Muscle layer of duodenum (tissue), 2 donors: ENCODE results near the gene TBCD.
A peak's percentile ranks its signal among the peaks of the same experiment; 100 is the strongest.

Experiments
- H3K27ac ChIP-seq: one replicate; pipeline ENCODE4 v1.7.0; 2013; ENCODE audit warnings: mild to moderate bottlenecking, low read length
- H3K27me3 ChIP-seq: one replicate; pipeline ENCODE4 v1.7.0; 2013; ENCODE audit warnings: low read depth, mild to moderate bottlenecking, control low read depth, low read length
- H3K36me3 ChIP-seq, 2 donors: one replicate each; pipeline ENCODE4 v1.7.0; 2013; ENCODE audit warnings: low read length in 2 of 2, control low read depth in 1 of 2, mild to moderate bottlenecking in 1 of 2; ENCODE audit not compliant: insufficient read depth in 2 of 2, control insufficient read depth in 1 of 2
- H3K4me1 ChIP-seq, 2 donors: one replicate each; pipeline ENCODE4 v1.7.0; 2013; ENCODE audit warnings: low read length in 2 of 2, mild to moderate bottlenecking in 2 of 2, control low read depth in 1 of 2, moderate library complexity in 1 of 2; ENCODE audit not compliant: insufficient read depth in 2 of 2, control insufficient read depth in 1 of 2
- H3K4me3 ChIP-seq, 2 donors: one replicate each; pipeline ENCODE4 v1.7.0; 2013; ENCODE audit warnings: low read length in 2 of 2, low read depth in 1 of 2, mild to moderate bottlenecking in 1 of 2
- H3K9me3 ChIP-seq, 2 donors: one replicate each; pipeline ENCODE4 v1.7.0; 2013; ENCODE audit warnings: low read length in 2 of 2, control low read depth in 1 of 2, mild to moderate bottlenecking in 1 of 2; ENCODE audit not compliant: control insufficient read depth in 1 of 2
- donor health status: healthy.

TBCD gene

DNA sequence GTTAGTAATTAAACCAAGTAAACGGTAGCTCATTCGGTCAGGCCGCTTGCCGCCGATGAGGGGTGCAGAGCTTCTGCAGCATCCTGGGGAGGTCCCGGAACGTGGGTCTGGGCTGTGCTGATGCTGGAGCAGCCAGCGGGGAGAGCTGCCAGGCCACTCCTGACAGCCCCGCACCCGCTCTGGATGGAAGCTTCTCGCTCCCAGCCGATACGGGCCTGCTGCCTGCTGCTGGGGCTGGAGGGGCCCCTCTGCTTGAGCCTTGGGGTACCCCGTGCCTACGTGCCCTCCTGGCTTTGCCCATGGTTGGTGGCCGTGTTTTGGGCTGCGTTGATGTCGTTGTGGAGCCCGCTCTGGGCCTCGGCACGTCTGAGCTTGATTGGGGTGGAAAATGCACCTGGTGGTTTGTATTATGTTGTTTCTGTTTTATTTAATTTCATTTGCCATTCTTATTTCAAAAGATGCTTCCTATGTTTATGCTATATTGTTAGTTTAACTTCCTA lies 129.5 kb downstream of the TBCD start:
- H3K27ac ChIP-seq = peak overlapping the region; percentile 31
- peak overlapping the region in 1 of 2 donors; percentile 6 for H3K4me3 ChIP-seq
- H3K4me1 ChIP-seq = peaks cover 10 to 20% of the 10 kb centered on the region in 2 donors
- no peaks in the 10 kb centered on the region for H3K9me3 ChIP-seq
- peaks cover 0 to 3% of the 10 kb centered on the region in 2 donors for H3K36me3 ChIP-seq
- H3K27me3 ChIP-seq = no peaks in the 10 kb centered on the region

DNA sequence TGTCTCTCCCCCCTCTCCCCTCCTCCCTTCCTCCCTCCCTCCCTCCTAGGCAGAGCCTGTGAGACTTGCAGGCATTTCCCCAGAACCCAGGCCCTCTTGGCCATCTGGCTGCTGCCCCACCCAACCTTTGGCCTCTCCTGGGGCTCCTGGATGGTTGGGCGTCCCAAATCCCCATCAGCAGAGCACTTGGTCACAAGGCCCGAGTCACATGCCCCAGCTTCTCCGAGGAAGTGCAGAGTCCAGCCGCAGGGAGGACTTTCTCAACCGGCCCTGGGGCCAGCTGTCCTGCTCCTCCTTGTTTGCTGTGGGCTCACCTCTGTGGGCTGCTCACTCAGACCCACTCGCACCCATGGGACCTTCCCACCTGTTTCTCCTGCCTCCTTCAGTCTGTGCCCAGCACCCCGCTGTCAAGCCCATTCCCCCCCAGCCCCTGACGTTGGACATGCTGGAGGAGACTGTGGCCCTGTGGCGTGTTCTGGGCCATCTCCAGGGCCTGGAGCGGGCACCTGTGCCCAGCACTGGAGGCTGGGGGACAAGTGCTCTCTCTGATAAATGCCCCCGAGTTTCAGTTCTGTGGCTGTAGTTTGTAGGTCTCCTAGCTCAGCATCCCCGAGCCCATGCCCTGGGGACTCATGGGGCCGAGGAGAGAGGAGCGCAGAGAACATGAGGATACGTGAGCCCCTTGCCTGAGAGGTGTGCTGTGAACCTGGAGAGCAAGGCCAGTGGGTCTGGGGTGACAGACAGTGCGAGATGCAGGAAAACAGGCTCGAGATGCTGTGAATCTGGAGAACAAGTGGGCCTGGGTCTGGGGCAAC lies 130.2 kb downstream of the TBCD start:
- Histone ChIP-seq H3K4me3 (no peak overlapping the region), H3K27ac (peak overlapping the region; percentile 54), H3K4me1 (peaks cover 10 to 18% of the 10 kb centered on the region in 2 donors)

DNA sequence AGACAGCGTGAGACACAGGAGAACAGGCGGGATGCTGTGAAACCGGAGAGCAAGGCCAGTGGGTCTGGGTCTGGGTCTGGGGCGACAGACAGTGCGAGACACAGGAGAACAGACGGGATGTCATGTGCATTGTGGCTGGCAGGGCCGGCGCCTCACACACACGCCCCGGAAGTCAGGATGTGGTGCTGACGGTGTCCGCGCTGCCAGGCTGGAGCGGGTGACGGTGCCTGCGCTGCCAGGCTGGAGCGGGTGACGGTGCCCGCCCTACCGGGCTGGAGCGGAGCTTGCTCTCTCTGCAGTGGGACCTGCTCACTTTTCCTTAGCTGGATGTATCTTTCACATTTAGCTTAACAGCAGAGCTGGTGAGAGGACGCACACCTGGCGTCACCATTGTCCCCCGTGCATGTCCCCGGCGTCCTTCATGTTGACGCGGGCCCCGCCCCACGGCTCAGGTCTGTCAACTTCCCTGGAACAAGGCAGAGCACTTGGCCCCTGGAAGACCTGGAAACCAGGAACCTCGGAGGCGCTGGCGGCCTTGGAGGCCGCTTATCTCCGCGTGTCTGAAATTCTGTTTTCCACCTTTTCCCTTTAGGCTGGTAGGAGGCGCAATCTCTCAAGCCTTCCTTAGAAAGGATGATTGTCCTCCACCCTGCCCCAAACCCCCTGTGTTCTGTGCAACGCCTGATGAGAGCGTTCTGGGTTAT lies 131.0 kb downstream of the TBCD start:
- H3K4me1 ChIP-seq = peaks cover 10 to 14% of the 10 kb centered on the region in 2 donors
- H3K9me3 ChIP-seq = no peaks in the 10 kb centered on the region
- no peaks in the 10 kb centered on the region for H3K27me3 ChIP-seq
- peak overlapping the region; percentile 54 for H3K27ac ChIP-seq
- H3K4me3 ChIP-seq = no peak overlapping the region
- H3K36me3 ChIP-seq = peaks cover 3 to 6% of the 10 kb centered on the region in 2 donors

More for the DNA sequence above, 130.2 kb downstream of the TBCD start:
- Histone ChIP-seq H3K9me3 (no peaks in the 10 kb centered on the region), H3K36me3 (peaks cover 2 to 3% of the 10 kb centered on the region in 2 donors), H3K27me3 (no peaks in the 10 kb centered on the region)

DNA sequence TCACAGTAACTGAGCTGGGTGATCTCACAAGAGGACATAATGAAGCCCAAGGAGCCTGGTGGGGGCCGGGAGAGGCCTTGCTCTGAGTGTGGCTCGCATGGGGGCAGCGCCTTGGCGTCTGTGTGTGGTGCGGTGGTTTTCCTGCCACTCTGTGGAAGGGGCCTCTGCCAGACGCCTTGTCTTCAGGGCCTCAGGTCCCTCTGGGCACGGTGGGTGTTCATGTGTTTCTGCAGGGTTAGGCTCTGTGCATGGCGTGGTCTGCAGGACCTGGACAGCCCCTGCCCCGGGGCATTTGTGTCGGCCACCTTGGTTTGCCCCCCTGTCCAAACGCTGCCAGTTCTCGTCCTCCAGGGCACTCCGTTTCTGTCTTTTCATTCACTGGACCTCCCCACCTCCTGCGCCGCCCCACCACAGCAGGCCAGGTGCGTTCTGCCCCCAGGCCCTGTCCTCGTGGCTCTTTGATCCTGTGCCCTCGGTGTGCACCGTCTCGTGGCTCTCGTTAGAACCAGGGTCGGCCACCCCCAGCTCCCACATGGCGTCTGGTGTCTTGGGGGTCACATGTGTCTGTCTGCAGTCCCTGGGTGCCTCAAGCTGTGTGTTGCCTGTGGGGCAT lies 131.7 kb downstream of the TBCD start:
- peaks cover 10 to 14% of the 10 kb centered on the region in 2 donors for H3K4me1 ChIP-seq
- no peaks in the 10 kb centered on the region for H3K9me3 ChIP-seq
- H3K27ac ChIP-seq = no peak overlapping the region
- H3K27me3 ChIP-seq = no peaks in the 10 kb centered on the region
- H3K4me3 ChIP-seq = no peak overlapping the region
- peaks cover 3 to 6% of the 10 kb centered on the region in 2 donors for H3K36me3 ChIP-seq

DNA sequence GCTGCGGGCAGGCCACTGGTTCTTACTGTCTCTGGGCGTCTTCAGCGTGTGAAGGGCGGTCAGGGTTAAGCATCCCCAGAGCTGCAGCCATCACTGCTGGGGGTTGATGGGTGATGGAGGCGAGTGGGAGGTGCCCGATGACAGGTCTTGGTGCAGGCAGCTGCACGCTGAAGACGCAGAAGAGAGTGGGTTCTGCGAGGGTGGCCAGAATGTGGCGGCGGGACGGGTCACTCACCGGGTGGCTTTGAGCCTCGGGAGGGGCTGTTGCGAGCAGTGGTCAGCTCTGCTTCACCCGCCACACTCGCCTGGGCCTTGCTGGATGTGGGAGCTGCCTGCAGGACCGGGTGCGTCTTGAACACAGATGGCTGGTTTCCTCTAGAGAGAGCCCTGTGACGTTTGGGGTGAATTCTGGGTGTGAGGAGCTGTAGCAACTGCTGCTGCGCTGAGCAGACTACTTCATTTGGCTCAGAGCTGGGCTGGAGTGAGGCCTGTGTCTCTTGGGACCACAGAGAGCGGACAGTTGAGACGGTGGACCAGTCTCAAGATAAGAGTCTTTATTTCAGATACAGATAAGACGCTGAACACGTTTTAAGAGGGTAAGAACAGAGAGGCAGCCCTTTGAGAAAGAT lies 132.6 kb downstream of the TBCD start:
- Histone ChIP-seq H3K4me3 (no peak overlapping the region), H3K4me1 (peaks cover 10 to 14% of the 10 kb centered on the region in 2 donors), H3K27me3 (no peaks in the 10 kb centered on the region), H3K27ac (no peak overlapping the region), H3K36me3 (peaks cover 3 to 6% of the 10 kb centered on the region in 2 donors), H3K9me3 (no peaks in the 10 kb centered on the region)

DNA sequence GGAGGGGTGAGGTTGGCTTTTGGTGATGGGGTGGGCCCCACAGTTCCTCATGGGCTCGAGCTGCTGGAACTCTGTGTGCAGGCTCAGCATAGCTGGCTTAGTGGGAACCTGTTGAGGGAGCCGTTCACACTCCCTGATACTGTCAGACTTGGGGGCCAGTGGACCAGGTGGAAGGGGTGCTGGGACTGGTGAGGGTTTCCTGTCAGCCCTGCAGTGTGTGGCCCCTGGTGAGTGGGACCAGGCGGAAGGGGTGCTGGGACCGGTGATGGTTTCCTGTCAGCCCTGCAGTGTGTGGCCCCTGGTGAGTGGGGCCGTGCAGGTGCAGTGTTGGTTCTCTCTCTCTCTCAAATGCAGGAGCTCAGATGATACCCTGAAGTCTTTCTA lies 133.1 kb downstream of the TBCD start:
- Histone ChIP-seq H3K27me3 (no peaks in the 10 kb centered on the region), H3K4me1 (peaks cover 14 to 15% of the 10 kb centered on the region in 2 donors), H3K27ac (no peak overlapping the region), H3K9me3 (no peaks in the 10 kb centered on the region), H3K4me3 (no peak overlapping the region), H3K36me3 (peaks cover 3 to 6% of the 10 kb centered on the region in 2 donors)

GRCh38 chr17:82887255-82888164 lies 135.6 kb downstream of the TBCD start:
- H3K4me1 ChIP-seq = peaks cover 6 to 7% of the 10 kb centered on the region in 2 donors
- no peaks in the 10 kb centered on the region for H3K27me3 ChIP-seq
- no peak overlapping the region for H3K27ac ChIP-seq
- no peaks in the 10 kb centered on the region for H3K9me3 ChIP-seq
- no peak overlapping the region for H3K4me3 ChIP-seq
- H3K36me3 ChIP-seq = peaks cover 6 to 8% of the 10 kb centered on the region in 2 donors

- no peaks in the 10 kb centered on the region for H3K27me3 ChIP-seq
- H3K4me3 ChIP-seq = no peak overlapping the region
- peaks cover 5 to 8% of the 10 kb centered on the region in 2 donors for H3K4me1 ChIP-seq
- no peaks in the 10 kb centered on the region for H3K9me3 ChIP-seq
- peaks cover 6 to 8% of the 10 kb centered on the region in 2 donors for H3K36me3 ChIP-seq
- H3K27ac ChIP-seq = no peak overlapping the region
Measured at GRCh38 chr17:82888583-82889495, 137.0 kb downstream of the TBCD start.

DNA sequence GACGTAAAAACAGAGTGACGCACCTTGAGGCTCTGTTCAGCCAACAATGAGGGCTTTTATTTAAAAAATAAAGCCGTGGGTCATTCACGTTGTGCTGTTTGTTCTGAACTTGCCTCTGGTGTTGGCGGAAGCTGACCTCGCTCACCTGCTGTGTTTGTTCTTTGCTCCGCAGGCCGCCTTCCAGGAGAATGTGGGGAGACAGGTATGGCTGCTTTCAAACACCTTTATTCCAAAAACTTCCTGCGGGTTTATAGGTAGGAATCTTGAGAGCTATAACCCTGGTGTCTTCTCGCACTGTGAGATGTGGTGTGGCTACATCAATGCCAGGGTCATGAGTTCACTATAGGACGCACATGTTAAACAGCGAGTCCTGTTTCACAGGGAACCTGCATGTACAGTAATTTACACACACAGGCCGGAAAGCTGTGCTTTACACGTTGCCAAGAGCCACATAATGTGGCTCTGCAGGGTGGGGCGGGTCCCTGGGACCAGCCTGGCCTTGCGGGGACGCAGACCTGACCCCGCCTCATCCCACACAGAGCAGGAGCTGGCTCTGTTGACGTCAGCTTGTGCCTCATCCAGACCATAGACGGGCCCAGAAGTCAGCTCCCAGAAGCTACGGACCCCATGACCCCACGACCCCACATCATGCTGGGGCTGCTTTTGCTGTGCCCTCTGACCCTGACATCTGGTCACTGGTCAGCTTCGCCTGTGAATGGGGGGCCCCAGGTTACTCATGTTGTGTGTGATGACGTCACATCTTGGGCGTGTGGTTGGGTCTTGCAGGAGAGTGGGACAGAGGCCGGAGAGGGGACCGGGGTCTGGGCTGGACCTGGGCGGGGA lies 137.9 kb downstream of the TBCD start:
- Histone ChIP-seq H3K4me1 (peaks cover 5 to 8% of the 10 kb centered on the region in 2 donors), H3K9me3 (no peaks in the 10 kb centered on the region), H3K4me3 (no peak overlapping the region), H3K27ac (peak overlapping the region; percentile 31), H3K36me3 (peaks cover 5 to 6% of the 10 kb centered on the region in 2 donors), H3K27me3 (no peaks in the 10 kb centered on the region)
